Calu3 (cell line): Measurements from ENCODE around the gene ARX. TPM values are rescaled to one million over a fixed set of nuclear protein-coding genes. Genes with fewer than 3 reads are reported as not detected.

Experiments used
- BruUV-seq: library from RNA; stranded (reverse); fragments of 400-500 nt; replicated peaks from 2 replicates; lab custom pipeline; 2021; lab: Mats Ljungman, UMichigan
- CTCF ChIA-PET: fragments of 300-600 bp; sonication (Branson Sonifier 250); formaldehyde crosslinking; loops from one replicate; lab custom pipeline; 2022; ENCODE audit warnings: antibody characterized with exemption; lab: Charles Lee
- DNase-seq: peaks from one replicate; pipeline ENCODE4 v3.0.0; 2022
- H3K27ac Mint-ChIP-seq: one replicate; pipeline ENCODE4 v1.8.0; 2022; ENCODE audit warnings: mixed read lengths; ENCODE audit not compliant: unreplicated experiment
- H3K27me3 Mint-ChIP-seq: one replicate; pipeline ENCODE4 v1.8.0; 2022; ENCODE audit warnings: mixed read lengths; ENCODE audit not compliant: unreplicated experiment
- H3K36me3 Mint-ChIP-seq: one replicate; pipeline ENCODE4 v1.8.0; 2022; ENCODE audit warnings: mild to moderate bottlenecking, moderate library complexity, mixed read lengths; ENCODE audit not compliant: insufficient read depth, unreplicated experiment
- H3K4me1 Mint-ChIP-seq: one replicate; pipeline ENCODE4 v1.8.0; 2022; ENCODE audit warnings: mild to moderate bottlenecking, low read depth, mixed read lengths; ENCODE audit not compliant: unreplicated experiment
- H3K4me3 Mint-ChIP-seq: one replicate; pipeline ENCODE4 v1.8.0; 2022; ENCODE audit warnings: mild to moderate bottlenecking, low read depth, moderate library complexity, mixed read lengths; ENCODE audit not compliant: unreplicated experiment
- H3K9me3 Mint-ChIP-seq: one replicate; pipeline ENCODE4 v1.8.0; 2022; ENCODE audit warnings: low read depth, mixed read lengths; ENCODE audit not compliant: unreplicated experiment
- intact Hi-C: fragments of 100-400 bp; cut with micrococcal nuclease; formaldehyde crosslinking; loops from one replicate; pipeline ENCODE4 v1.10.0; 2022; ENCODE audit not compliant: unreplicated experiment
- total RNA-seq: library from RNA; stranded (reverse); gene quantifications from 2 replicates; pipeline ENCODE4 v1.2.3, GENCODE V29; 2022
- TF ChIP-seq, protein P1 (sequence below): fragments of 200-600 bp; IDR thresholded peaks from one replicate; pipeline ENCODE4 v1.8.0; 2022; ENCODE audit warnings: antibody characterized with exemption; ENCODE audit not compliant: unreplicated experiment

The ARX gene
- total RNA-seq, 1 experiment from 2014 or later, result not detected

DNA sequence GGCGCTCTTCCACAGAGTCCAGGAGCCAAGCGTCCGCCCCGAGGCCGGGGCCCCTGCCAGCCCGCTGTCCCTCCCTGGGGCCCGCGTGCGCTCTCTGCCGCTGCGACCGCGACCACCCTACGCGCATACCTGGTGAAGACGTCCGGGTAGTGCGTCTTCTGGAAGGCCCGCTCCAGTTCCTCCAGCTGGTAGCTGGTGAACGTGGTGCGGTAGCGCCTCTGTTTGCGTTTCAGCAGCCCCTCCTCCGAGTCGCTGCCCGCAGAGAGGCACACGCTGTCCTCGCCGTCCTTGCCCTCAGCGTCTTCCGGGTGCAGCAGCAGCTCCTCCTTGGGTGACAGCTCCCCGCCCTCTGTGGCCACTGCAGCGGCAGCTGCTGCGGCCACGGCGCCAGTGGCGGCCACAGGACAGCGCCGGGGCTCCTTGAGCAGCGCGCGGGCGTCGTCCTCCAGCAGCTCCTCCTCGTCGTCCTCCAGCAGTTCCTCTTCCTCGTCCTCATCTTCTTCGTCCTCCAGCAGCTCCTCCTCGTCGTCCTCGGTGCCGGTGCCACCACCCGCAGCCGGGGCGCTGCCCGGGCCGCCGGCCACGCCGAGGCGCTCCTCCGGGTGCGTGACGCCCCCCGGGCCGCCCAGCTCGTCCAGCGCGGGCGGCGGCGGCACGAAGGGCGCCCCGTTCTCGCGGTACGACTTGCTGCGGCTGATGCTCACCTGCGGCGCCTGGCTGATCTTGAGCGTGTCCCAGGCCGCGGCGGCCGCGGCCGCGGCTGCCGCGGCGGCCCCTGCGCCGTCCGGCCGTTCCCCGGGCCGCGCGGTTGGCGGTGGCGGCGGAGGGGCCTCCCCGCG is 2.8 kb downstream of the ARX start:
- CTCF ChIA-PET, result no interaction called here
- no TSS peak for BruUV-seq
- H3K4me1 Mint-ChIP-seq, result peaks cover 16% of the 10 kb centered on the region
- H3K4me3 Mint-ChIP-seq, result peak overlapping the region; percentile 96
- peaks cover 9% of the 10 kb centered on the region for H3K36me3 Mint-ChIP-seq
- peaks cover 66% of the 10 kb centered on the region for H3K27me3 Mint-ChIP-seq
- TF ChIP-seq, protein P1, sequence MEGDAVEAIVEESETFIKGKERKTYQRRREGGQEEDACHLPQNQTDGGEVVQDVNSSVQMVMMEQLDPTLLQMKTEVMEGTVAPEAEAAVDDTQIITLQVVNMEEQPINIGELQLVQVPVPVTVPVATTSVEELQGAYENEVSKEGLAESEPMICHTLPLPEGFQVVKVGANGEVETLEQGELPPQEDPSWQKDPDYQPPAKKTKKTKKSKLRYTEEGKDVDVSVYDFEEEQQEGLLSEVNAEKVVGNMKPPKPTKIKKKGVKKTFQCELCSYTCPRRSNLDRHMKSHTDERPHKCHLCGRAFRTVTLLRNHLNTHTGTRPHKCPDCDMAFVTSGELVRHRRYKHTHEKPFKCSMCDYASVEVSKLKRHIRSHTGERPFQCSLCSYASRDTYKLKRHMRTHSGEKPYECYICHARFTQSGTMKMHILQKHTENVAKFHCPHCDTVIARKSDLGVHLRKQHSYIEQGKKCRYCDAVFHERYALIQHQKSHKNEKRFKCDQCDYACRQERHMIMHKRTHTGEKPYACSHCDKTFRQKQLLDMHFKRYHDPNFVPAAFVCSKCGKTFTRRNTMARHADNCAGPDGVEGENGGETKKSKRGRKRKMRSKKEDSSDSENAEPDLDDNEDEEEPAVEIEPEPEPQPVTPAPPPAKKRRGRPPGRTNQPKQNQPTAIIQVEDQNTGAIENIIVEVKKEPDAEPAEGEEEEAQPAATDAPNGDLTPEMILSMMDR, result no peak
- intact Hi-C loops, result no loop called here
- H3K9me3 Mint-ChIP-seq, result no peaks in the 10 kb centered on the region
- DNase-seq, result no peak
- no peak overlapping the region for H3K27ac Mint-ChIP-seq

DNA sequence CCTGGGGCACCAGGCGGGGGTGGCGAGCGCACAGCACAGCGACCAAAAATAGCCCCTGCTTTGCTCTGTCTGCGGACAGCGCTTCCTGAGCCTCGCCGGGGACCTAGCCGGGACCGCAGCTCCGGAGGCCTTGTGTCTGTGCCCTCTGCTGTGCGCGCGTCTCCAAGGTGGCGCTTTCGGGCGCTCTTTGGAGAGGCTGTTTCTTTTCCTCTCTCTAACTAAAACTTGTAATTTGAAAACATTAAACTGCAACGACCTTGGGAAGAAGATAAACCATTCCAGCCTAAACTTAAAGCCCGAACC is 3.4 kb downstream of the ARX start:
- TF ChIP-seq, protein P1, result no peak
- Mint-ChIP-seq H3K27me3 (peaks cover 61% of the 10 kb centered on the region), H3K9me3 (no peaks in the 10 kb centered on the region), H3K27ac (no peak overlapping the region), H3K36me3 (peaks cover 9% of the 10 kb centered on the region), H3K4me1 (peaks cover 12% of the 10 kb centered on the region), H3K4me3 (no peak overlapping the region)
- DNase-seq, result no peak
- CTCF ChIA-PET, result no interaction called here
- intact Hi-C loops, result no loop called here
- BruUV-seq, result no TSS peak

DNA sequence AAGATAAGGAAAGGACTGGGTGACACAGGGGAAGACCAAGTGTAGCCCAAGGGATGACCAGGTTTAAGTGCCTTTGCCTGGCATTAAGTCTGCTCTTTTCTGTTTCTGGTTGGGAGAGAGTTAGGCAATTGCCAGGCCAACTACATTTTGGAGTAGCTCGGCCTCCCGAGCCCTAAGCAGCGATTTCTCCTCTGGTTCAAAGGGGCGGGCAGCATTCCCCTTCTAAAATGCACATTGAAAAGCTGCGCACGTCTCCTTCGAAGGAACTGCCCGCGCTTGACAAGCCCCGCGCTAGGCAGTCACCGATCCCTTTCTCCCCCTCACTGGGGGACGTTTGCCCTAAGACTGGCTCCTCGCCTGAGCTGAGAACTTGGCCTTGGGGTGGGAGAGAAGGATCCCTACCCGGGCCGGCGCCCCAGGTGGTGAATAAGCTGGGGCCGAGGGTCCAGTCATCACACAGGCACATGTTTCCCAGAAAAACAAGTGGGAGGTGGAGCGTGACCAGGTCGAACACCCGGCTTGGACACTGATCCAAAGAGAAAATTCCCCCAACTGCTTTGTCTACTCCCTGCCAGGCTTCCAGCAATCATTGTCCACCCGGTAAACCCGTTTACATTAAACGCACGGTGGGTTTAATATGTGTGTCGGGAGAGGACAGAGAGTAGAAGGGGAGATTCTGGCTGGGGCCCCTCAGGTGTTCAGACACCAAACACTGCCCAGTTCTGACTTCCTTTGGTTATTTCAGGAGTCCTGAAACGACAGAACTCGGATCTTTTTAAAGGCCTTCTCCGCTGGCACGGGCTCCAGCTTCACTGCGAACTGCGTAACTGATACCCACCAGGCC is 4.0 kb downstream of the ARX start:
- DNase-seq, result no peak
- CTCF ChIA-PET, result no interaction called here
- Mint-ChIP-seq H3K4me1 (peaks cover 9% of the 10 kb centered on the region), H3K4me3 (no peak overlapping the region), H3K9me3 (no peaks in the 10 kb centered on the region), H3K36me3 (peaks cover 9% of the 10 kb centered on the region), H3K27ac (no peak overlapping the region), H3K27me3 (peaks cover 61% of the 10 kb centered on the region)
- TF ChIP-seq, protein P1, result no peak
- intact Hi-C loops, result no loop called here
- no TSS peak for BruUV-seq

DNA sequence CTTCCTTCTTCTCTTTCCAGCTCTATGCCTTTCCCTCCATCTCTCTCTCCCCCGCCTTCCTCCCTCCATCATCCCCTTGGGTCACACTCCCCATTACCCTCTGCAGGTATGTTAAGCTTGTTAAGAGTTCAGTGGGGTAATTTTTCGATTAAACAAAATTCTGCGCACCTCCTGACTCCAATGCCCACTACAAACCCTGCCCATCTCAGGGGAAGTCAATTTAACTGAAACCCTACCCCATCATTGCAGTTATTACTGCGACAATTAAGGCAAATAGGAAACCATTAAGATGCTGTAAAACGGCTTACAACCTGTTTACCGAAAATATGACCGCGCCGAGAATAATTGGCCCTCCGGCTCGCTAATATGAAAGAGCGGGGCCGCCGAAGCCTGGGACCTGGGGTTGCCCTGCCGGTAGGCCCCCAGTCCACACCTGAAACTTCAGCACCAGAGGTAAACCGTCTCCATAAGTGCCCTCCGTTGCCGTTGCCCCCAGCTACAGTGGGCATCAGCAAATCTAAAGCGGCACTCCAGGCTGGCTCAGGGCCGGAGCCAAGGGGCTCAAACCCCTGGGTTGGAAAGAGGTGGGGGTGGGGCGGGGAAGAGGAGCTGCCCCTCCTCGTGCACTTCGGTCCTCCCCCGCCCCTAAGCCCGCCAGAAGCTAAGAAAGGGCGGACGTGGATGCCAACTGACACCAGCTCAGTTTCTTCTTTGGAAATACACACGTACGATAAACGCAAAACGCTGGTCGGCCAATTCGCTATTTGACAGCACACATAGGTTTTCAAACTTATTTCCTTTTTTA is 4.8 kb downstream of the ARX start:
- Mint-ChIP-seq H3K27me3 (peaks cover 61% of the 10 kb centered on the region), H3K27ac (no peak overlapping the region), H3K9me3 (no peaks in the 10 kb centered on the region), H3K4me1 (peaks cover 9% of the 10 kb centered on the region), H3K4me3 (no peak overlapping the region), H3K36me3 (peaks cover 11% of the 10 kb centered on the region)
- DNase-seq, result no peak
- intact Hi-C loops, result no loop called here
- TF ChIP-seq, protein P1, result no peak
- no TSS peak for BruUV-seq
- CTCF ChIA-PET, result interaction anchor here (0.6 kb wide), 1 partner anchor 127 kb away, joined by 3 read pairs; no protein-coding TSS in a partner anchor
